Naive thymus-derived CD4-positive, alpha-beta T cell (primary cell): ENCODE data around the gene IRF3. TPM values are rescaled to one million over a fixed set of nuclear protein-coding genes. Genes with fewer than 3 reads are reported as not detected.

Experiments used
- ATAC-seq: fragments of 150-1000 bp; cut with Tn5 transposase; 2 replicates; pipeline ENCODE4 v1.10.0; 2021; ENCODE audit warnings: mild to moderate bottlenecking, moderate library complexity
- CTCF ChIA-PET: fragments of 350-600 bp; sonication (Branson Sonifier 250); formaldehyde crosslinking; loops from one replicate; lab custom pipeline; 2021; ENCODE audit warnings: antibody characterized with exemption; lab: Charles Lee
- POLR2A ChIA-PET: fragments of 350-600 bp; sonication (Branson Sonifier 250); formaldehyde crosslinking; loops from one replicate; lab custom pipeline; 2021; ENCODE audit warnings: antibody characterized with exemption, inconsistent platforms; lab: Charles Lee
- DNase-seq, 9 donors: peaks; one replicate each; pipeline versions ENCODE4 v3.0.0 to v3.0.0-alpha.2; 2020 to 2022; ENCODE audit warnings: mixed read lengths in 1 of 9
- H3K27ac ChIP-seq: one replicate; pipeline ENCODE4 v1.7.0; 2013; ENCODE audit warnings: mild to moderate bottlenecking, low read depth, low read length, moderate library complexity
- H3K27me3 ChIP-seq, 2 donors: one replicate each; pipeline ENCODE4 v1.7.0; 2013; ENCODE audit warnings: low read length in 2 of 2, mild to moderate bottlenecking in 2 of 2, moderate library complexity in 2 of 2; ENCODE audit not compliant: control insufficient read depth in 2 of 2, insufficient read depth in 2 of 2
- H3K36me3 ChIP-seq, 3 experiments: 1 replicate in 2 of 3; 2 replicates in 1 of 3; pipeline ENCODE4 v1.7.0; 2013; ENCODE audit warnings: low read length in 3 of 3, mild to moderate bottlenecking in 3 of 3, moderate library complexity in 1 of 3; ENCODE audit not compliant: insufficient read depth in 3 of 3, control insufficient read depth in 2 of 3
- H3K4me1 ChIP-seq, 2 donors: one replicate each; pipeline ENCODE4 v1.7.0; 2013; ENCODE audit warnings: low read length in 2 of 2, mild to moderate bottlenecking in 2 of 2, moderate library complexity in 1 of 2; ENCODE audit not compliant: control insufficient read depth in 2 of 2, insufficient read depth in 2 of 2
- H3K4me3 ChIP-seq: 2 replicates; pipeline ENCODE4 v1.7.0; 2013; ENCODE audit warnings: mild to moderate bottlenecking, low read length
- H3K9me3 ChIP-seq, 3 experiments: 1 replicate in 2 of 3; 2 replicates in 1 of 3; pipeline ENCODE4 v1.7.0; 2013; ENCODE audit warnings: low read length in 3 of 3; ENCODE audit not compliant: control insufficient read depth in 2 of 3
- H3K27ac Mint-ChIP-seq, 9 donors: one replicate each; pipeline ENCODE4 v1.8.0; 2020 to 2022; ENCODE audit warnings: mixed read lengths in 9 of 9, mild to moderate bottlenecking in 8 of 9, moderate library complexity in 5 of 9, inconsistent platforms in 2 of 9
- H3K27me3 Mint-ChIP-seq, 5 donors: one replicate each; pipeline ENCODE4 v1.8.0; 2021 to 2022; ENCODE audit warnings: mixed read lengths in 5 of 5, mild to moderate bottlenecking in 1 of 5
- H3K36me3 Mint-ChIP-seq, 5 donors: one replicate each; pipeline ENCODE4 v1.8.0; 2020 to 2022; ENCODE audit warnings: mixed read lengths in 5 of 5, mild to moderate bottlenecking in 3 of 5, inconsistent platforms in 1 of 5
- H3K4me1 Mint-ChIP-seq, 7 donors: one replicate each; pipeline ENCODE4 v1.8.0; 2020 to 2022; ENCODE audit warnings: mixed read lengths in 7 of 7, mild to moderate bottlenecking in 3 of 7, inconsistent platforms in 1 of 7
- H3K4me3 Mint-ChIP-seq, 10 donors: one replicate each; pipeline ENCODE4 v1.8.0; 2020 to 2022; ENCODE audit warnings: mild to moderate bottlenecking in 10 of 10, mixed read lengths in 10 of 10, moderate library complexity in 6 of 10, inconsistent platforms in 2 of 10
- H3K9me3 Mint-ChIP-seq, 11 donors: one replicate each; pipeline ENCODE4 v1.8.0; 2020 to 2022; ENCODE audit warnings: mixed read lengths in 11 of 11, mild to moderate bottlenecking in 4 of 11, inconsistent platforms in 1 of 11, moderate library complexity in 1 of 11
- intact Hi-C, 2 donors: fragments of 100-400 bp; cut with micrococcal nuclease; formaldehyde crosslinking; loops; one replicate each; pipeline ENCODE4 v1.15.1; 2023
- polyA plus RNA-seq, 2 donors: library from polyadenylated mRNA; unstranded; fragments of 300-500 nt; fragmentation: Illumina TruSeq; gene quantifications; one replicate each; pipeline ENCODE4 v1.2.3, GENCODE V29; 2021
- total RNA-seq, 6 experiments: library from RNA in 5 of 6; stranded (reverse) in 5 of 6; gene quantifications; 1 replicate in 5 of 6; 2 replicates in 1 of 6; pipeline ENCODE4 v1.2.3 and lab custom pipeline; 2021 to 2026

IRF3 gene
- total and polyA plus RNA-seq, 7 experiments from 2014 or later: 55.5 to 346 (median 178) TPM

- peaks cover 0 to 2% (median 0%) of the 10 kb centered on the region in 11 donors for H3K9me3 Mint-ChIP-seq
- H3K4me1 ChIP-seq: peaks cover 6 to 9% of the 10 kb centered on the region in 2 donors
- POLR2A ChIA-PET: interaction anchor here (1.4 to 1.5 kb wide), 2 partner anchors 9 to 182 kb away, joined by 3 to 4 read pairs; partner anchors contain the start of gene PRMT1
- H3K27ac ChIP-seq: no peak overlapping the region
- no peaks in the 10 kb centered on the region for H3K27me3 Mint-ChIP-seq
- ATAC-seq: no peak
- DNase-seq: no peak
- CTCF ChIA-PET: interaction anchor here (0.5 to 1.3 kb wide), 2 partner anchors 179 to 235 kb away, joined by 3 to 4 read pairs; no protein-coding TSS in a partner anchor
- H3K4me3 ChIP-seq: no peak overlapping the region
- H3K4me3 Mint-ChIP-seq: no peak overlapping the region
- H3K27ac Mint-ChIP-seq: no peak overlapping the region
- H3K36me3 Mint-ChIP-seq: peaks cover 0 to 21% (median 6%) of the 10 kb centered on the region in 5 donors
- intact Hi-C loops: loop anchor here in 1 of 2 donors (5.0 kb wide), 1 partner anchor 293 kb away; no protein-coding TSS in a partner anchor
- H3K4me1 Mint-ChIP-seq: peaks cover 9 to 27% (median 14%) of the 10 kb centered on the region in 7 donors
- no peaks in the 10 kb centered on the region for H3K9me3 ChIP-seq
- peaks cover 3 to 65% (median 8%) of the 10 kb centered on the region in 3 experiments for H3K36me3 ChIP-seq
- no peaks in the 10 kb centered on the region for H3K27me3 ChIP-seq
These were observed 19.4 kb upstream of the IRF3 start for GRCh38 chr19:49684983-49685553.

- CTCF ChIA-PET: interaction anchor here (0.5 to 1.3 kb wide), 2 partner anchors 179 to 235 kb away, joined by 3 to 4 read pairs; no protein-coding TSS in a partner anchor
- peaks cover 3 to 65% (median 8%) of the 10 kb centered on the region in 3 experiments for H3K36me3 ChIP-seq
- H3K4me1 ChIP-seq: peaks cover 10% of the 10 kb centered on the region in 2 donors
- POLR2A ChIA-PET: interaction anchor here (1.4 kb wide), 1 partner anchor 181 kb away, joined by 3 read pairs; no protein-coding TSS in a partner anchor
- Mint-ChIP-seq H3K4me3 (no peak overlapping the region), H3K27ac (no peak overlapping the region), H3K9me3 (peaks cover 0 to 2% (median 0%) of the 10 kb centered on the region in 11 donors), H3K27me3 (no peaks in the 10 kb centered on the region), H3K4me1 (peaks cover 4 to 29% (median 17%) of the 10 kb centered on the region in 7 donors), H3K36me3 (peaks cover 0 to 21% (median 6%) of the 10 kb centered on the region in 5 donors)
- H3K9me3 ChIP-seq: no peaks in the 10 kb centered on the region
- DNase-seq (no peak), ATAC-seq (no peak)
- intact Hi-C loops: loop anchor here in 1 of 2 donors (5.0 kb wide), 1 partner anchor 292 kb away; no protein-coding TSS in a partner anchor
- H3K27me3 ChIP-seq: no peaks in the 10 kb centered on the region
- H3K27ac ChIP-seq: no peak overlapping the region
- H3K4me3 ChIP-seq: no peak overlapping the region
These were observed 18.8 kb upstream of the IRF3 start for GRCh38 chr19:49684251-49684982.

GRCh38 chr19:49683814-49684250 is 18.2 kb upstream of the IRF3 start:
- CTCF ChIA-PET: no interaction called here
- H3K36me3 ChIP-seq: peaks cover 3 to 65% (median 8%) of the 10 kb centered on the region in 3 experiments
- no peaks in the 10 kb centered on the region for H3K27me3 ChIP-seq
- no peaks in the 10 kb centered on the region for H3K27me3 Mint-ChIP-seq
- H3K36me3 Mint-ChIP-seq: peaks cover 0 to 21% (median 6%) of the 10 kb centered on the region in 5 donors
- no peak overlapping the region for H3K4me3 Mint-ChIP-seq
- DNase-seq: no peak
- peaks cover 10% of the 10 kb centered on the region in 2 donors for H3K4me1 ChIP-seq
- no peak overlapping the region for H3K27ac Mint-ChIP-seq
- ATAC-seq: no peak
- H3K4me3 ChIP-seq: no peak overlapping the region
- intact Hi-C loops: loop anchor here in 1 of 2 donors (5.0 kb wide), 1 partner anchor 292 kb away; no protein-coding TSS in a partner anchor
- H3K27ac ChIP-seq: no peak overlapping the region
- peaks cover 0 to 2% (median 0%) of the 10 kb centered on the region in 11 donors for H3K9me3 Mint-ChIP-seq
- POLR2A ChIA-PET: interaction anchor here (1.4 kb wide), 1 partner anchor 181 kb away, joined by 3 read pairs; no protein-coding TSS in a partner anchor
- no peaks in the 10 kb centered on the region for H3K9me3 ChIP-seq
- peaks cover 4 to 28% (median 18%) of the 10 kb centered on the region in 7 donors for H3K4me1 Mint-ChIP-seq

- Histone ChIP-seq H3K4me1 (peaks cover 17 to 18% of the 10 kb centered on the region in 2 donors), H3K9me3 (no peaks in the 10 kb centered on the region), H3K27me3 (no peaks in the 10 kb centered on the region), H3K27ac (no peak overlapping the region), H3K4me3 (no peak overlapping the region), H3K36me3 (peaks cover 3 to 57% (median 8%) of the 10 kb centered on the region in 3 experiments)
- ChIA-PET POLR2A (interaction anchor here (0.6 kb wide), 1 partner anchor 194 kb away, joined by 3 read pairs; no protein-coding TSS in a partner anchor), CTCF (interaction anchor here (0.6 kb wide), 1 partner anchor 21 kb away, joined by 3 read pairs; no protein-coding TSS in a partner anchor)
- H3K4me3 Mint-ChIP-seq: no peak overlapping the region
- peaks cover 0 to 2% (median 0%) of the 10 kb centered on the region in 11 donors for H3K9me3 Mint-ChIP-seq
- no peaks in the 10 kb centered on the region for H3K27me3 Mint-ChIP-seq
- ATAC-seq (no peak), DNase-seq (no peak)
- intact Hi-C loops: loop anchor here in 1 of 2 donors (5.0 kb wide), 1 partner anchor 290 kb away; no protein-coding TSS in a partner anchor
- peaks cover 15 to 31% (median 22%) of the 10 kb centered on the region in 7 donors for H3K4me1 Mint-ChIP-seq
- H3K27ac Mint-ChIP-seq: peak overlapping the region in 2 of 9 donors; percentile 36 to 43
- peaks cover 0 to 21% (median 6%) of the 10 kb centered on the region in 5 donors for H3K36me3 Mint-ChIP-seq
These were observed 16.6 kb upstream of the IRF3 start for GRCh38 chr19:49682274-49682673.

GRCh38 chr19:49681830-49682229 is 16.2 kb upstream of the IRF3 start:
- ChIA-PET POLR2A (no interaction called here), CTCF (interaction anchor here (0.9 to 1.2 kb wide), 2 partner anchors 176 to 688 kb away, joined by 3 to 4 read pairs; partner anchors contain the start of gene RUVBL2)
- Histone ChIP-seq H3K4me1 (peaks cover 17 to 18% of the 10 kb centered on the region in 2 donors), H3K27me3 (no peaks in the 10 kb centered on the region), H3K36me3 (peaks cover 3 to 56% (median 8%) of the 10 kb centered on the region in 3 experiments), H3K4me3 (no peak overlapping the region), H3K27ac (no peak overlapping the region), H3K9me3 (no peaks in the 10 kb centered on the region)
- DNase-seq (no peak), ATAC-seq (no peak)
- peaks cover 0 to 21% (median 6%) of the 10 kb centered on the region in 5 donors for H3K36me3 Mint-ChIP-seq
- H3K27me3 Mint-ChIP-seq: no peaks in the 10 kb centered on the region
- H3K27ac Mint-ChIP-seq: no peak overlapping the region
- peaks cover 0 to 2% (median 0%) of the 10 kb centered on the region in 11 donors for H3K9me3 Mint-ChIP-seq
- no peak overlapping the region for H3K4me3 Mint-ChIP-seq
- intact Hi-C loops: loop anchor here in 1 of 2 donors (5.0 kb wide), 1 partner anchor 290 kb away; no protein-coding TSS in a partner anchor
- H3K4me1 Mint-ChIP-seq: peaks cover 15 to 29% (median 22%) of the 10 kb centered on the region in 7 donors
